Gastroesophageal sphincter (tissue), 4 donors: ENCODE measurements around the gene SDE2. TPM values are rescaled to one million over a fixed set of nuclear protein-coding genes. Genes with fewer than 3 reads are reported as not detected.
"Not testable (repeated sequence)": the region's sequence is repeated elsewhere in the genome, so short reads cannot be mapped to it uniquely, and the experiment has no call there.

ENCODE experiments used
- ATAC-seq: fragments of 150-250 bp; one replicate; pipeline ENCODE4 v1.9.1; 2016; ENCODE audit warnings: mild to moderate bottlenecking, moderate library complexity
- H3K27ac ChIP-seq, 4 donors: fragments of 200-600 bp; sonication (generic) in 3 of 4; 1 replicate in 3 of 4; 2 replicates in 1 of 4; pipeline ENCODE4 v1.5.1; 2016 to 2019
- H3K27me3 ChIP-seq: fragments of 200-600 bp; sonication (generic); one replicate; pipeline ENCODE4 v1.5.1; 2019
- H3K36me3 ChIP-seq, 2 donors: fragments of 200-600 bp; sonication (generic); one replicate each; pipeline ENCODE4 v1.5.1; 2019; ENCODE audit warnings: control low read depth in 1 of 2
- H3K4me1 ChIP-seq, 3 donors: fragments of 200-600 bp; sonication (generic); 1 replicate in 2 of 3; 2 replicates in 1 of 3; pipeline ENCODE4 v1.5.1; 2016 to 2019; ENCODE audit warnings: control low read depth in 2 of 3
- H3K4me3 ChIP-seq, 2 donors: fragments of 200-600 bp; sonication (generic); one replicate each; pipeline ENCODE4 v1.5.1; 2019; ENCODE audit warnings: mild to moderate bottlenecking in 1 of 2, moderate library complexity in 1 of 2
- H3K9me3 ChIP-seq, 3 donors: fragments of 200-600 bp; sonication (generic); one replicate each; pipeline ENCODE4 v1.5.1; 2017 to 2019; ENCODE audit warnings: control low read depth in 2 of 3
- CTCF ChIP-seq, 4 experiments: fragments of 200-600 bp in 2 of 4; fragments of 450-650 bp in 2 of 4; sonication (generic) in 1 of 4; IDR thresholded peaks; one replicate each; pipeline ENCODE4 v1.5.1; 2017 to 2019; ENCODE audit warnings: antibody characterized with exemption in 4 of 4, mild to moderate bottlenecking in 2 of 4, moderate library complexity in 2 of 4
- EP300 ChIP-seq: sonication (generic); formaldehyde crosslinking; IDR thresholded peaks from one replicate; pipeline ENCODE4 v1.6.1; 2017; ENCODE audit warnings: antibody characterized with exemption, mild to moderate bottlenecking
- POLR2A ChIP-seq, 2 donors: fragments of 450-650 bp; IDR thresholded peaks; one replicate each; pipeline ENCODE4 v1.6.1; 2017; ENCODE audit warnings: antibody characterized with exemption in 2 of 2, mild to moderate bottlenecking in 2 of 2, moderate library complexity in 1 of 2
- POLR2AphosphoS5 ChIP-seq: sonication (generic); formaldehyde crosslinking; IDR thresholded peaks from one replicate; pipeline ENCODE4 v1.6.1; 2017; ENCODE audit warnings: antibody characterized with exemption
- WGBS, 2 donors: methylation state at CpG; one replicate each; pipeline ENCODE4 v1.1.5; 2018; ENCODE audit warnings: low coverage in 1 of 2; 5-methylcytosine and 5-hydroxymethylcytosine counted together
- total RNA-seq, 4 donors: library from RNA; depleted of rRNA; stranded (reverse); fragments of >200 nt; gene quantifications; one replicate each; pipeline ENCODE4 v1.1.0, GENCODE V29; 2016

Gene SDE2
- total RNA-seq, 4 donors from 2014 or later: 15.9 to 23.2 (median 21.2) TPM

GRCh38 chr1:226001963-226002666, 3.0 kb upstream of the SDE2 start:
- Histone ChIP-seq H3K36me3 (no peaks in the 10 kb centered on the region), H3K27ac (peak overlapping the region in 3 of 4 donors; percentile 64 to 90 (median 78)), H3K9me3 (no peaks in the 10 kb centered on the region), H3K4me3 (no peak overlapping the region), H3K27me3 (no peaks in the 10 kb centered on the region), H3K4me1 (peaks cover 0 to 28% (median 11%) of the 10 kb centered on the region in 3 donors)
- TF ChIP-seq POLR2A (IDR thresholded peaks at IDR 0.05): no peak
- TF ChIP-seq CTCF (IDR thresholded peaks at IDR 0.05): no peak
- TF ChIP-seq EP300: no peak
- TF ChIP-seq POLR2AphosphoS5: peak; percentile 55
- WGBS, 2 donors: 39 to 56% methylated on average over 6 to 8 of the region's 9 CpGs
- peak; percentile 55 for ATAC-seq

- peaks cover 0 to 38% (median 11%) of the 10 kb centered on the region in 3 donors for H3K4me1 ChIP-seq
- peak overlapping the region in 3 of 4 donors; percentile 5 to 90 (median 64) for H3K27ac ChIP-seq
- ATAC-seq: no peak
- WGBS, 2 donors: 60 to 91% methylated on average over 1 to 8 of the region's 8 CpGs
- H3K4me3 ChIP-seq: no peak overlapping the region
- no peaks in the 10 kb centered on the region for H3K9me3 ChIP-seq
- no peaks in the 10 kb centered on the region for H3K36me3 ChIP-seq
- H3K27me3 ChIP-seq: no peaks in the 10 kb centered on the region
- TF ChIP-seq POLR2AphosphoS5 (no peak), POLR2A (IDR thresholded peaks at IDR 0.05) (no peak), EP300 (no peak), CTCF (IDR thresholded peaks at IDR 0.05) (no peak)
Observed at GRCh38 chr1:226001088-226001487, 1.9 kb upstream of the SDE2 start.

- WGBS, 2 donors: 89 to 94% methylated on average over 13 to 14 of the region's 21 CpGs
- H3K4me1 ChIP-seq: peaks cover 0 to 43% (median 11%) of the 10 kb centered on the region in 3 donors
Observed at GRCh38 chr1:226000493-226001081, 1.4 kb upstream of the SDE2 start.

GRCh38 chr1:225999912-226000337, 782 bp upstream of the SDE2 start:
- H3K9me3 ChIP-seq: no peaks in the 10 kb centered on the region
- WGBS, 2 donors: 32 to 42% methylated on average over 9 to 10 of the region's 10 CpGs
- H3K27ac ChIP-seq: peak overlapping the region; percentile 90 to 96 (median 95)
- peaks cover 0 to 46% (median 11%) of the 10 kb centered on the region in 3 donors for H3K4me1 ChIP-seq
- peaks cover 0 to 3% of the 10 kb centered on the region in 2 donors for H3K36me3 ChIP-seq
- TF ChIP-seq CTCF (IDR thresholded peaks at IDR 0.05): no peak
- no peak for TF ChIP-seq EP300
- no peaks in the 10 kb centered on the region for H3K27me3 ChIP-seq
- peak overlapping the region; percentile 50 to 63 for H3K4me3 ChIP-seq
- no peak for ATAC-seq

More at GRCh38 chr1:226000493-226001081, 1.4 kb upstream of the SDE2 start:
- not testable (repeated sequence) for H3K36me3 ChIP-seq, ATAC-seq, H3K27me3 ChIP-seq, H3K4me3 ChIP-seq, H3K9me3 ChIP-seq
- H3K27ac ChIP-seq: peak overlapping the region in 2 of 4 donors; percentile 90 to 94

- ATAC-seq: peak; percentile 5
- TF ChIP-seq POLR2AphosphoS5 (no peak), POLR2A (IDR thresholded peaks at IDR 0.05) (no peak), EP300 (no peak), CTCF (IDR thresholded peaks at IDR 0.05) (no peak)
- peak overlapping the region; percentile 63 to 92 for H3K4me3 ChIP-seq
- H3K9me3 ChIP-seq: no peaks in the 10 kb centered on the region
- peak overlapping the region; percentile 82 to 96 (median 92) for H3K27ac ChIP-seq
- 0% methylated on average over 4 to 11 of the region's 19 CpGs for whole genome bisulfite sequencing, 2 donors
- H3K4me1 ChIP-seq: peaks cover 0 to 46% (median 11%) of the 10 kb centered on the region in 3 donors
- H3K27me3 ChIP-seq: no peaks in the 10 kb centered on the region
- H3K36me3 ChIP-seq: peaks cover 0 to 15% of the 10 kb centered on the region in 2 donors
Observed at GRCh38 chr1:225998560-225999226, 450 bp downstream of the SDE2 start.
